ENCODE data around the gene STX10.
"Not testable (repeated sequence)": the region's sequence is repeated elsewhere in the genome, so short reads cannot be mapped to it uniquely, and the experiment has no call there.

DNA sequence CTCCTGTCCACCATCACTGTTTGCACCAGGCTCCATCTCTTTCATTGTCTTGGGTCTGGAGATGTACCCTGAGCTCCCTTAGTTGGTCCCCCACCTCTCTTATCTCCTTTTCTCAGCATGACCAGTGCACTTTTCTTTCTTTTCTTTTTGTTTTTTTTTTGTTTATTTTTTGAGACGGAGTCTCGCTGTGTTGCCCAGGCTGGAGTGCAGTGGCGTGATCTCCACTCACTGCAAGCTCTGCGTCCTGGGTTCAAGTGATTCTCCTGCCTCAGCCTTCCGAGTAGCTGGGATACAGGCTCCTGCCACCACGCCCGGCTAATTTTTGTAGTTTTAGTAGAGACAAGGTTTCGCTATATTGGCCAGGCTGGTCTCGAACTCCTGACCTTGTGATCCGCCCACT, 28.1 kb upstream of the STX10 start:
- TF ChIP-seq, protein P1, sequence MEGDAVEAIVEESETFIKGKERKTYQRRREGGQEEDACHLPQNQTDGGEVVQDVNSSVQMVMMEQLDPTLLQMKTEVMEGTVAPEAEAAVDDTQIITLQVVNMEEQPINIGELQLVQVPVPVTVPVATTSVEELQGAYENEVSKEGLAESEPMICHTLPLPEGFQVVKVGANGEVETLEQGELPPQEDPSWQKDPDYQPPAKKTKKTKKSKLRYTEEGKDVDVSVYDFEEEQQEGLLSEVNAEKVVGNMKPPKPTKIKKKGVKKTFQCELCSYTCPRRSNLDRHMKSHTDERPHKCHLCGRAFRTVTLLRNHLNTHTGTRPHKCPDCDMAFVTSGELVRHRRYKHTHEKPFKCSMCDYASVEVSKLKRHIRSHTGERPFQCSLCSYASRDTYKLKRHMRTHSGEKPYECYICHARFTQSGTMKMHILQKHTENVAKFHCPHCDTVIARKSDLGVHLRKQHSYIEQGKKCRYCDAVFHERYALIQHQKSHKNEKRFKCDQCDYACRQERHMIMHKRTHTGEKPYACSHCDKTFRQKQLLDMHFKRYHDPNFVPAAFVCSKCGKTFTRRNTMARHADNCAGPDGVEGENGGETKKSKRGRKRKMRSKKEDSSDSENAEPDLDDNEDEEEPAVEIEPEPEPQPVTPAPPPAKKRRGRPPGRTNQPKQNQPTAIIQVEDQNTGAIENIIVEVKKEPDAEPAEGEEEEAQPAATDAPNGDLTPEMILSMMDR (IDR thresholded peaks at IDR 0.05): not testable (repeated sequence)
- TF ChIP-seq POLR2A (IDR thresholded peaks at IDR 0.05): not testable (repeated sequence)

All from testis (tissue), 2 donors.